ENCODE results near the gene NINJ2.

Gene NINJ2

GRCh38 chr12:546920-547845 lies 116.1 kb downstream of the NINJ2 start:
- no peak for DNase-seq (ENCODE audit: low read depth)

DNA sequence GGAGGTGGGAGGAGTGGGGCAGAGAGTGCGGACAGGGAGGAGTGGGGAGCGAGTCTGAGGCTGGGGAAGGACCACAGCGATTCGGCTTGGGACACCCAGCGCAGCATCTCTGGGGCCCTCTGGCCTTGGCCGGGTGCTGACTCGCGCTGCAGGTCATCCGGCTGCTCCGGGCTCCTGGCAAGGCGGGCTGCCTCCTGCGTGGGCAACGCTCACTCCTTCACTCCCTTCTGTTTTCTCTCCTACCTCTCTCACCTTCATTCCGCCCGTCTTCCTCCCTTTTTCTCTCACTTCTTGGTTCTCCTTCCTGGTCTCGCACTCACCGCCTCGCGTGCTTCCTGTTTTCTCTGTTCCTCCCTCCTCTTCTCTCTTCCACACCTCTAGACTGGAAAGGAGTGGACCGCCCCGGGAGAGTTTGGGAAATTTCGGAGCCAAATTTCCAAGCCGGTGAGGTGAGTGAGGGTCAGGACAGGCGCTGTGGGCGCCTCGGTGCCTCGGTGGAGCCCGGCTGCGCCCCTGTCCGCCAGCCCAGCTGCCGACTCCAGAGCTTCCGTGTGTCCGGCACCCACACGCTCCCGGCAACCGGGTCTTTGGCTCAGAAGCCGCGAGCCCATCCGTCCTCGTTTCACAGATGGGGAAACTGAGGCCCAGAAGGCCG lies 116.9 kb downstream of the NINJ2 start:
- no peak for DNase-seq (ENCODE audit: low read depth)

- DNase-seq (ENCODE audit: low read depth), result no peak
Measured at GRCh38 chr12:545835-546234, 117.4 kb downstream of the NINJ2 start.

DNA sequence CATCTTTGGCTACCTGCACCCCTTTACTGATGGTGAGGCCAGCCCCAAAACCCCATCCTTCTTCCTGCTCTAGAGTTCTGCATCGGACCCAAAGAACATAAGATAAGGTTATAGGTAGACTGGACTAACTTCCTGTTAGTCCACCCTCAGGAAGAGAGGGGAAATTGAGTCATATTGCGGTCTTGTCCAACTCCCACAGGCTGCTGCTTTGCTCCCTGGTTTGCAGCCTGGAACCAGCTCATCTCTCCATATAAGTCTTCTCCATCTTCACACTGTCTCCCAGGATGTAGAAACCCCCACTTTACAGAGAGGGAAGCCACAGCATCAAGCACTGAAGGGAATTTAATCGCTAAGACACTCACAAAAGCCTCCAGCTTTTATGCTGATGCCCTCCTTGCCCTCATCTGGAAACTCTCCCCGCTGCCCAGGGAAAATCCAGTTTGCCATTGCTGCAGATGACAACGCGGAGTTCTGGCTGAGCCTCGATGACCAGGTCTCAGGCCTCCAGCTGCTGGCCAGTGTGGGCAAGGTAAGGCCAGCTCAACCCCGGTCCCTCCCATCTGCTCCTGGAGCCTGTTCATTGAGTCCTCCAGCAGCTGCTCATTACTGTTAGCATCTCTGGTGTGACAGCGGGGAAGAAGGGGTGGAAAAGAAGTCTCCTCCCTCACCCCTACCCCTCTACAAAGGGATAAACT lies 118.2 kb downstream of the NINJ2 start:
- DNase-seq (ENCODE audit: low read depth), result no peak

DNA sequence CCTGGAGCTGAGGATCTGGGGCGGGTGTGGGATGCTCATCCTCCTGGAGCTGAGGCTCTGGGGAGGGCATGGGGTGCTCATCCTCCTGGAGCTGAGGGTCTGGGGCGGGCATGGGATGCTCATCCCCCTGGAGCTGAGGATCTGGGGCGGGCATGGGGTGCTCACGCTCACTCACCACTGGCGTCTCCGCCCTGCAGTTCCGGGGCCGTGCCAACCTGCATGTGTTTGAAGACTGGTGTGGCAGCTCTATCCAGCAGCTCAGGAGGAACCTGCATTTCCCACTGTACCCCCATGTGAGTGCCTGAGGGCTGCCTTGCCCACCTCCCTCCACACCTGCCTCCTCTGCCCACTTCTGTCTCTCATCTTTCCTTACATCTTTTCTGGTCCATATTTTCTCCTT lies 119.1 kb downstream of the NINJ2 start:
- no peak for DNase-seq (ENCODE audit: low read depth)

DNA sequence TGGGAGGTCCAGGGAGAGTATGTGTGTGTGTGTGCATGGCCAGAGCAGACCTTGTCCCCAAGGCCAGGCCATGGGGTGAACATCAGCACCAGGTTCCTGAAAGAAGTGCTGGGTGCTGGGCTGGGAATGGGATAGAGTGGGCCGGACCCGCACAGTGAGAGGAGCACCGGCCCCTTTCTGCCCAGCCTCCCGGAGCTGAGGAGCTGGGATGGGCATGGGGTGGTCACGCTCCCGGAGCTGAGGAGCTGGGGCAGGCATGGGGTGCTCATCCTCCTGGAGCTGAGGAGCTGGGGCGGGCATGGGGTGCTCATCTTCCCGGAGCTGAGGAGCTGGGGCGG lies 120.2 kb downstream of the NINJ2 start:
- DNase-seq (ENCODE audit: low read depth), result no peak

GRCh38 chr12:542395-543113 lies 120.7 kb downstream of the NINJ2 start:
- DNase-seq (ENCODE audit: low read depth), result no peak

GRCh38 chr12:541676-542324 lies 121.4 kb downstream of the NINJ2 start:
- no peak for DNase-seq (ENCODE audit: low read depth)

GRCh38 chr12:539540-540310 lies 123.5 kb downstream of the NINJ2 start:
- no peak for DNase-seq (ENCODE audit: low read depth)

GRCh38 chr12:538731-539539 lies 124.3 kb downstream of the NINJ2 start:
- DNase-seq (ENCODE audit: low read depth), result no peak

DNA sequence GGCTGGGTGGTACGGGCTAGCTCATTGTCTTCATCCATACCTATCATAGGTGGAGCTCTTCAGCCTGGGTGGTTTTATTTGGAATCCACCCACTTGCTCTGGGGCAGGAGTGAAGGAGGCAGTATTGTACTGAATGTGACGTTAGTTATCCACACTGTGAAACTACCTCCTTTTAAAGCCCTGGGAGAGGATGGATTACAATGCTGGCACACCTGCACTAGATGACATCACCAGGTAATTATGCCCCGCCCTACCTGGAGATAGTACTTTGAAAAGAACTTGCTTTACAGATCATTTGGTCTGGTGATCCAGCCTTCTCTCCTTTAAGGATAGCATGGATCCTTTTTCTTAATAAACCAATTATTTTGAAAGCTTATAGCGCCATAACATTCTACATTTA lies 125.5 kb downstream of the NINJ2 start:
- DNase-seq (ENCODE audit: low read depth), result no peak

DNA sequence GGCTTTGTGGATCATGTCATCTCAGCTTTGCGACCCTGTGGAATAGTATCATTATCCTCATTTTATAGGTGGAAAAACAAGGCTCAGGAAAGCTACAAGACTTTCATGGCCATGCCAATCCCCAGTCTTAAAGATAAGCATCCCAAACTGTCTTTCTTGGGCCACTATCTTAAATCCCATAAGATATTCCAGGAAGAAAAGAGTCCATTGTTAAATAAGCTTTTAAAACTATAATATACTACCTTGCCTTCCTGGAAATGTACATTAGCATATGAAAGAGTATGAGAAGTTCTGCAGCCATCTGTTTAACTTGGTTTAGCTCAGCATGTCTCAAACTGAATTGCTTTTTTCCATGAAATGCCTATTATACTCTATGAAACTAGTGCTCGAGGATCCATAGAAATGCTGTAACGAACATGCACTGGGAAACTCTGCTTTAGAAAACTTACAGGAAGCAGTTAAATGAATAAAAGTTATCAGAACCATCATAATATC lies 126.4 kb downstream of the NINJ2 start:
- DNase-seq (ENCODE audit: low read depth), result no peak

GRCh38 chr12:535396-535795 lies 127.8 kb downstream of the NINJ2 start:
- no peak for DNase-seq (ENCODE audit: low read depth)

DNA sequence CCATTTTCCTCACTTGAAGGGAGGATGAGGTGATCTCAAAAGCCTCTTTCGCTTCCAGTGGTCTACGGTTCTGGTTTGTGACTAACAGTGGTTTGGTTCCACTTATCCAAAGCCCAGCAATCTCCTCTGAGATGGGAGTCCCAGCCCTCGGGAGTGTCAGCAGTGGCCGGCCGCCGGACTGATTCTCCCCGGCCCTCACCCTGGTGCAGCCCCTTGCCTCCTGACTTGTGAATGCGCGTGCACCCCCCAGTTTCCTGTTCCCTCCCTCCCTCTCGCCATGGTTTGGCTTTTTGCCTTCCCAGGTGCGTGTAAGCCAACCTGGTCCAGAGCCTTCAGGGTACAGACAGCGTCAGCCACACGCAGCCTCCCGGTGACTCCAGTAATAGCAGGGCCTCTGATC lies 129.0 kb downstream of the NINJ2 start:
- DNase-seq (ENCODE audit: low read depth), result no peak

DNA sequence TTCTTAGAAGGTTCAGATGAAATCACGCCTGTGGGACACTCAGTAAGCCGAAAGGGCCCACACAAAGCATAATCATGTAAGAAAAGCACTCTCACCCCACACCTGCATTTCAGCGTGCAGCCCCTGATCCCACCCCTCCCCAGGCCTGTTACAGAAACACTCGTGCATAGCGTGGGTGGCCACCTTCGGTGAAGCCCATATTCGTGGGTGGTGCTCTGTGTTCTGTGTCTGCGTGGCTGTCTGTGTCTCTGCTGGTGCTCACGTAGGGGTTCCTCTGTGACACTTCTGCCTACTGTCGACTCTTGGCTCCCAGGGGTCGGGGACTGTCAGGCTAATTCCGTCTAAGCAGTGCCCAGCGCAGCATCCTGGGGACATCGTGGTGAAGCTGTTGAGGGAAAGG lies 129.5 kb downstream of the NINJ2 start:
- DNase-seq (ENCODE audit: low read depth), result no peak

GRCh38 chr12:532908-533565 lies 130.2 kb downstream of the NINJ2 start:
- no peak for DNase-seq (ENCODE audit: low read depth)

DNA sequence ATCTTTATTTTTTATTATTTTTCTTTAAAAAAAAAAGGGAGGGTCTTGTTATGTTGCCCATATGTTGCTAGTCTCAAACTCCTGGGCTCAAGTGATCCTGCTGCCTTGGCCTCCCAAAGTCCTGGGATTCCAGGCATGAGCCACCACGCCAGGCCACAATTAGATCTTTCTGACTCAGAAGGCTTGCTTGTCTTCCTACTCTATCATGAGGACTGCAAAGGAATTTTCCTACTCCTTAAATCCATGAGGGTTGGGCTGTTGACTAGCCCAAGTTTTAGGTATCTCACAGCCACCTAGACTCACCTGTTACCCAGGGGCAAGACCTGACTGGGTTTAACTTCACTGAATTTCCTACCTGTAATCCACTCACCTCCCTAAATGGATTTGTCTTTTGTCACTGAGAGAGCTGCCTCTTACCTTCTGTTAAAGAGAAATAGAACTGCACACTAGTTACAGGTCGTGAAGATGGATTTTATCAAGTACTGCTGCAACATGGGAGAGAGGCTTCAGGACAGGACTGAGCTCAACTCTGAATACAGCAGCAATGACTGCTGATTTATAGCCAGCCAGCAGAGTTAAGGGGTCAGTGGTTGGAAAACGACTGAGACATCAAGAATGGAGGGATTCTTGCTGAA lies 131.2 kb downstream of the NINJ2 start:
- DNase-seq (ENCODE audit: low read depth), result no peak

- no peak for DNase-seq (ENCODE audit: low read depth)
Measured at GRCh38 chr12:530821-531220, 132.4 kb downstream of the NINJ2 start.

DNA sequence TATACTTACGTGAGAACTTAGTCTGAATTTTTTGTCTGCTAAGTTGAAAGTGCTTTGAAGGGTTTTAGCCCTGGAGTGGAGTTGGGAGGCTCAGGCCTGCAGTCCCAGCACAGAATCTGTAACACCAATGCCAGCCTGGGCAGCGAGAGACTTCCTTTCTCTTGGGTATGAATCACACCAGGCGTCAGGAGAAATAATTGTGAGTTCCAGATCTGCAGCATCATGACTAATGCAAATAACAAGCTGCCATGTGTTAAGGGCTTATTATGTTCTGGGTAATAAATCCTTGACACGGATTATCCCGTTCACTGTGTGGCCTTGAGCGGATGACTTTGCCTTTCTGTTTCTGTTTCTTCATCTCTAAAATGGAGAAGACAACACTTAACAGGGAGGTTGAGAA lies 132.9 kb downstream of the NINJ2 start:
- DNase-seq (ENCODE audit: low read depth), result no peak
